HG03354 (cell line): ENCODE data around the gene IL12A.

Experiments
- ATAC-seq: cut with Tn5 transposase; IDR thresholded peaks from one replicate; pipeline ENCODE4 v1.9.1; 2021; ENCODE audit warnings: mild to moderate bottlenecking; ENCODE audit not compliant: unreplicated experiment, poor library complexity, severe bottlenecking

Gene IL12A

DNA sequence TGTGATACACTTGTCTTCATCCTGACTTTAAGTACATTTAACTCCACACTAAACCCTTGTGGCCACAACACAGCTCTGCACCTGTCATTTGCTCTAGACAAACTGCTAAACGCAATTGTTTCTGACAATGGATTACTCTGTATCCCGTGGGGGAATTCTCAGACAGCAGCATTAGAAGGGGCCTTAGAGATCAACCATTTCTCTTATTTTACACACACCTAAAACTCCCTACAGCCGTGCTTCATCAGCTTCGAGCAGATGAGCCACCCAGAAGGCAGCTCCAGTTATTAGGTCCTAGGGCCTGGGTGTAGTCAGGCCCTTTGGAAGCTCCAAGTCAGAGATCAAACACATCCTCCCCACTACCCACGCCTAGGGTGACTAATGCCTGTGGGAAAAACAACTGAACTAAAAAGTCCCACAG lies 1.3 kb upstream of the IL12A start:
- no peak for ATAC-seq

DNA sequence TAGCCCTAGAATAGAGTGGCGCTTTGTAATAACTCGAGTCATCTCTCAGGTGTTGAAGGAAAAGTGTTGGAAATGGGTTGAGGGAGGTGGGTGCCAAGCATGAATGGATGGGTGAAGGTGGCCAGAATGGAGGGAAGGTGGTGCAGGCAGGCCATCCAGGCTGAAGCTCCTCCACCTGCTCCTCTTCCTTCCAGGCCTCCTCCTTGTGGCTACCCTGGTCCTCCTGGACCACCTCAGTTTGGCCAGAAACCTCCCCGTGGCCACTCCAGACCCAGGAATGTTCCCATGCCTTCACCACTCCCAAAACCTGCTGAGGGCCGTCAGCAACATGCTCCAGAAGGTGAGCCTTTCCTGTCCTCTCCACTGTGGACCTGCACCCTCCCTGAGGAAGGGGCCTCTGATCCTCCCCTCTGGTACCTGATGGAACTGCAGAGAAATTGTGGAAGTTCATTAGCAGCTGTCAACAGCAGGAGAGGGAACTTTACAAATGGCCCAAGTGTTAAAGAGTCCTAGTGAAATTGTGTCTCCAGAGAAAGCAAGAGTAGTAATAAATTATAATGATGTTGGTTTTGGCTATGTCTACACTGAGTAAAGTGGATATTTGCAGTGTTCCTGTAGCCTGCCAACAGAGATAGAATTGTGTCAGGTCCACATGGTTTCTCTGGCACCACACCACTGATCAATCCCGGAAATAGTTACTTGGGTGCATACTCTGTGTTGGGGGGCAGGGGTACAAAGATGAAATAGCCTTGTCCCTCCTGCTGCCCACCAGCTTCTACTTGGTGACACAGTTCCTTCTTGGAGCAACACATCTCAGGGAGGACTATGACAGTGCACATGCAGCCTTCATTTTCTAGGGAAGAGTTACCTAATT lies 1.6 kb downstream of the IL12A start:
- no peak for ATAC-seq

DNA sequence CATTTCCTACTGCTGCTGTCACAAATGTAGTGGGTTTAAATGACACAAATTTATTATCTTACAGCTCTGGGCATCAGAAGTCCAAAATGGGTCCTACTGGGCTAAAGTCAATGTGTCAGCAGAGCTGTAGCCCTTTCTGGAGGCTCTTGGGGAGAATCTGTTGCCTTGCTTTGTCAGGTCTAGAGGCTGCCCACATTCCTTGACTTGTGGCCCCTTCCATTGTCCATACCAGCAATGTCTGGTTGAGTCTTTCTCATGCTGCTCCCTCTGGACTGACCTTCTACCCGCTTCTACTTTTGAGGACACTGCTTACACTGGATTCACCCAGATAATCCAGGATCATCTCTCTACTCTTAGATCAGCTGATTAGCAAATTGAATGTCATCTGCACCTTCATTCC lies 3.0 kb downstream of the IL12A start:
- ATAC-seq, result no peak

DNA sequence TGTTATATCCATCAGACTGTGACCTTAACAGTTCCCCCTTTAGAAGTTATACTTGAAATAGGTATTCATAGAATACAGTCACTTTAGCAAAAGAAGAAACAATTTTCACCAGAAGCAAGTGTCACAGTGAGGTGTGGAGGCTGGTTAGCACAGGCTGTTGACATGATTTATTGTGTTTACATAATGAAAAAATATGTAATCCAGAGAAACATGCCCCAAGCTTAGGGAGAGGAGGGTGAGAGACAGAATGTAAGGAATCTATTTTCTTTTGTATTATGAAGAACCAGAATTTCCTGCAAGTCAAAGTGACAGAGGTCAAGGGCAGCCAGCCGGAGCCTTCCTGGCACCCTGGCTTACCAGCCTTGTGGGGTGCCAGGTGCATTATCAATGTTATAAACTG lies 4.0 kb downstream of the IL12A start:
- no peak for ATAC-seq

DNA sequence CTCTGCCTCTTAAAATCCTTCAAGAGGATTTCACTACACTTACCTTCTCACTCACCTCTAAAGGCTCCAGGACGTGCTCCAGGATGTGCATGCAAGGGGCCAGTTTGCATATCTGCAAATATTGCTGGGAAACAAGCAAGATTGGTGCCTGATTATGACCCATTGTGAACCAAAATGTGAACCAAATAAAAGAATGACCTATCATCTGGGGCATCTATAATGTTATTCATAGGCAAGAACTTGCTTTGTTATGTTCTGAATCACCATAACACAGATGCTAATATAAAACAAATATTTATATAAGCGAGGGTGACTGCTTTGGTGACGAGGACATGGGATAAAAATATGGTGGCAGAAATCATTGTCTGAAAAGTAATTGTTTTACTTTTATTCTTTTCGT lies 5.5 kb downstream of the IL12A start:
- ATAC-seq, result no peak

DNA sequence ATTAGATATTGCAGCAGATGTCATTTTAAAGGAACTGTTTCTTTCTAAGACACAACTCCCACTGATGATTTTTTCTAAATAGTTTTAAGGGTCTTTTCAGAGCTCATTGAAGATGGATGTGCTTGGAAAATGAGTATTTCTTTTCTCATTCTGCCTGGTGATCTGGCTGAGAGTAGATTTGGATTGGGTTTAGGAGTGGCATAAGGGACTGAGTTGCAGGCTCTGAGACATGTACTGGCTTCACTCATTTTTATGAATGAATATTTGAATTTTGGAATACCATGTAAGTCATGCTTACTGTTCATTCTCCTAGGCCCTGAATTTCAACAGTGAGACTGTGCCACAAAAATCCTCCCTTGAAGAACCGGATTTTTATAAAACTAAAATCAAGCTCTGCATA lies 6.5 kb downstream of the IL12A start:
- ATAC-seq, result no peak

DNA sequence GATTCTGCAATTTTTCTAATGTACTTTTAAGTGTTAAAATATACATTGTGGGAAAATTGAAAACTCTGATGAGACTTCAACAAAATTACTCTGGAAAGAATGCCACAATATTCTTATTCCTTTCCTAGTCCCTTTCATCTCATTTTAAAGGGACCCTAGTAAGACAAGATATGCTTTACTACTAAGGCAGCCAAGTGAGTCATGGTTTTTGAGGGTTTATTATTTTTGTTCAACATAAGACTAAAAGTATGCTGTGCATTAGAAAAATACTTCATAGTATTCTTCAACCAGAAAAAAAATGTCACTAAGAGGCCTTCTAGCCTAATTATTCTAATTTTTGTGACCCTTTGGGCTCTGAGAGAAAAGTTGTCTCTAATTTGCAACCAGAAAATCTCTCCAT lies 7.4 kb downstream of the IL12A start:
- no peak for ATAC-seq

DNA sequence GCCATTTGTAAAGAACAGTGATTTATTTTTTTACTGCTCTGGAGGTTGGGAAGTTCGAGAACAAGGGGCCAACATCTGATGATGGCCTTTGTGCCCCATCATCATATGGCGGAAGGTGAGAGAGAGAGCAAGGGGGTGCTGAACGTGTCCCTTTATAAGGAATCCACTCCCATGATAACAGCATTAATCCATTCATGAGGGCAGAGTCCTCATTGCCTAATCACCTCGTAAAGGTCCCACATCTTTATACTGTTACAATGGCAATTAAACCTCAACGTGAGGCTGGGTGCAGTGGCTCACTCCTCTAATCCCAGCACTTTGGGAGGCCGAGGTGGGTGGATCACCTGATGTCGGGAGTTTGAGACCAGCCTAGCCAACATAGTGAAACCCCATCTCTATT lies 8.3 kb downstream of the IL12A start:
- ATAC-seq, result no peak

DNA sequence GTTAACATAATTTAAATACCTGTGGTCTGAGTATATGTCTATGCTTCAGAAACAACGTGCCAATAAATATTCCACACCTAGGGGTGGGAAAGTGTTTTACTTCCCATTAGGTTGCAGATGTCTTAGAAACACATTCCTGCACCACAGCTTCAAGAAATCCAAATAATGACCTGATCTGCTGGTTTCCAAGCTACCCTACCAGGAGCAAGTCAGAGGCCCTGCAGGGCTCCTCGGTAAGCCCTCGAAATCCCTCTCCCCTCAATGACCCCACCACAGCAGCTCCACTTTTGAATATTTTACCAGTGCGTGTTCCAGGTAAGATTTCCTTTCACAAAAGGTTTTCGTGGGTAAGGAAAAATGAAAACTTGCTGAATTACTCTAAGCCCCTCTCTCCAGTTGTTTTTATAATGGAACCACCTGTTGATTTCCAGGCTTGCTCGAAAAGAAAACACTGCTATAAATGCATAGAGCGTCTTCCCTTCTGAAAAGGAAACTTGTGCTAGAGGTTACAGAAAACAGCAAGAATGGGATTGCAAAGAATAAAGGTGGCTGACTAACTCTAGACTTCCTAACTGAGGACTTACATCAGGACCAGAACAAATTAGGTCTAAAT lies 12.6 kb downstream of the IL12A start:
- no peak for ATAC-seq

DNA sequence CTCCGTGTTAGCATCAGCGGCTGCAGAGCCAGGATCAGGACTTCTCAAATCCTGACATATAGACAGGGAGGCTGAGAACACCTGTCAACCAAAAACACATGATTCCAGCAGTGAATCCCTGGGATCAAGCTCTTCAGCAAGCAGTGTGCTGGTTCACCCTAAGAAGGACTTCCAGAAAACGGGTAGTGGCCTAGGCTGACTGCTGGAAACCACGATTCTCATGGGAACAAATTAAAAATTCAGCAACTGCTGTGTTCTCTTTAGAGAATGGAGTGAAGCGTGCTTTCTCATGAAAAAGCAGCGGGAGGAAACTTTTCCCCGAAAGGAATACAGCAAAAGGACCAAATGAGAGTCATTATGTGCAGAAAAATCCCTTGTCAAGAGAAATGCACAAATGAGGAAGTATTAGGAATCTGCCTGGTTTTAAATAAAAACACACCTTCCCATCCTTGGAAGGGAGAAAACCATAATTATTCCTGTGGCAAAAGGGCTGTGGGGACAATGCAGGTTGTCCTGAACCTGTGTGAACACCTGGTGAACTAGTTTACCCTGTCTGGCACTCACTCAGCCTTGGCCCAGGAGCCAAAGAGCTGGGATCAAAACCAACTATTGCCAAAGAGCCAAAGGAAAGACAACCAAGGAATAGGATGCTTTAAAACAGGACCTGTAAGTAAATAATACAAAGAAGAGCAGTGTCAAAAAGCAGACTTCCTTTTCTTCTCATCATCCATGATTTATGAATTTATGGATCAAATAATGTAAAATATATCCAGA lies 13.4 kb downstream of the IL12A start:
- ATAC-seq, result no peak

DNA sequence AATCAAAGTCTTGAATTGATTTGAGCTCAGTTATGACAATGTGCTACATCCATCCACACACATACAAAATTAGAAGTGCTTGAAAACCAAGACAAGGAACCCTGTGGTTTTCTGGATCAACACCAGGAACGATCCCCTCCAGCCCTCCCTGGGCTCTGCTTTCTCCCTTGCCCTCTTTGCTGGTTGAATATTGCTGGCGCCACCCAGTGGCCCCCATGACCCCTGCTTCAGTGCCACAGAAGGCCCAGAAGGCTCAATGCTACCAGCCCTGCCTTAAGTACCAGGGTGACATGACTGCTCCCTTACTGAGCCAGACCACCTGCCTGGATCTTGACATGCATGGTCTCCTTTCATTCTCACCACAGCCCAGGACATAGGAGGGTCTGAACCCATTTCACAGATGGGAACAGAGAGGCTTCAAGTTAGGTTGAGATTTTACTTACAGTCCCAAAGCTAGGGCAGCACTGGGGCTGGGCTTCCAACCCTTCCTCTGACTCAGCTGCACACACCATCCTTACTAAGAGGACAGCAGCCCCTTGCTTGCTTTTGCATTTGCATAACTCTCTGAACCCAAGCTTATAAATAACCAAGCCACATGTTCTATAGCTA lies 15.0 kb downstream of the IL12A start:
- peak; percentile 87 for ATAC-seq

DNA sequence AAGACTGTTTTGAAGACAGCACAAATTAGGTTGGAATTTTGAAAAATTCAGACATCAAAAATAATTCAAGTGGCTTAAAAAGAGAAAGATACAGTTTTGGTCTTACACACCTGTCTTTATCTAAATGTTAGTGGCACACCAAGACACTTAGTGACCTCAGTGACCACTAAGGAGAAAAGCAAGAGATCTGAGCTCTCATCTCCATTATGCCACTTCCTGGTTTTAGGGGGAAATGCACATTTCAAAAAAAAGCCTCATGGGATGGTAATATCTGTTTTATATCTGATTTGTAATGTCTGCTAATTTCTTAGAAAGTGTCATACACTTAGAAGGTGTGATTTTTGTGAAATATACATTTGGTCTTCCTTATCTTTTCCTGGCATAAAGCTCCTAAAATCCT lies 16.4 kb downstream of the IL12A start:
- no peak for ATAC-seq

DNA sequence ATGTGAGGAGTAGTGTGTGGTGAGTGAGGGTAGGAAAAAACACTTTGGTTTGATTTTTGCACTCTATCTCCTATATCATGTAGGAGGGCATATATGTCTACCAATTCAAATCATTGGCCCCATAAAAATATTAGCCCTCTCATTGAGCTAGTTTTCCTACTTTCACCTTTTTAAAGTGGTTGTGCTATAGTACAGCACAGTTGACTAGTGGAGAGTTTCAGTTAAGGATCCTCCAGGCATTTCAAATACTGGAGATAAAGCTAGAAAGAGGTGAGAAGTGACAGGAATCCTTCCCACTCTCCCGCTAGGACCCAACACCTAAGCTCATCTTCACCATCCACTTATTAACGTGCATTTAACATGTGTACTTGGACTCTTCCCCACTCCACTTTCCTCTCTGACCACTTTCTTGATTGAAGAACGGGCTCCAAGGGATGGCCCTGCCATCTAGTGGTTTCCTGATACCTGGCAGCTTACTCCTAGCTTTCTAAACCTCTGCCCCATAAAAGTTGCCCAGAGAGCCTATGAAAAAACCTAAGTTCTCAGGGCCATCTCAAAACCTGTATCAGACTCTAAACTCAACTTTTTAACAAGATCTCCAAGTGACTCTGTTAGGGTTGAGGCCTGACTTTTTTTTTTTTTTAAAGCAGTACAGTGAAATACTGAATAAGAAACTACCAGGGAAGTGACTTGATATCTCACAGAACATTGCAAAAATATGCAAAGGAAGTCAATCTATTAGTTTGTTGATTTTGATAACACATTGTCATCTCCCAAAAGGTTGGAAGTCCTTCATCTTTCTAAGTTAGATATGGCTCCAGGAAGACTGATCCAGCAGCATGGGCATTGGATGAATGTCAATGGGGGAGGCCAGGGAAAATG lies 17.9 kb downstream of the IL12A start:
- peak; percentile 48 for ATAC-seq

DNA sequence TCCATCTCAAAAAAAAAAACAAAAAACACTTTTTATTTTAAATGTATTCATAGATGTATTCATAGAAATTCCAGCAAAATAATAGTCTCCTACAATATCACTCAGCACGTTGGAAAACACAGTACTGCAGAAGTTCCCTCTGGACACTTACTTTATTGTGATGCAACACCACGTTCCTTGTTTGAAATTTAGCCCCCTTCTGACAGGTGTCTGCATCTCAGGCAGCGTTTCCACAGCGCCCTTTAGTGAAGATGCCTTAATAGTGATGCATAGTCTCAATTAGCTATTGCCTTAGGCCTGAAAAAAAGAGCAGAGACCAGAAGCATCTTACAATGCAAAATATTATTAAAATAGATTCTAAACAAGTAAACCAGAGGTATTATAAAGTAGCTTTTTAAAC lies 20.3 kb downstream of the IL12A start:
- ATAC-seq, result no peak

DNA sequence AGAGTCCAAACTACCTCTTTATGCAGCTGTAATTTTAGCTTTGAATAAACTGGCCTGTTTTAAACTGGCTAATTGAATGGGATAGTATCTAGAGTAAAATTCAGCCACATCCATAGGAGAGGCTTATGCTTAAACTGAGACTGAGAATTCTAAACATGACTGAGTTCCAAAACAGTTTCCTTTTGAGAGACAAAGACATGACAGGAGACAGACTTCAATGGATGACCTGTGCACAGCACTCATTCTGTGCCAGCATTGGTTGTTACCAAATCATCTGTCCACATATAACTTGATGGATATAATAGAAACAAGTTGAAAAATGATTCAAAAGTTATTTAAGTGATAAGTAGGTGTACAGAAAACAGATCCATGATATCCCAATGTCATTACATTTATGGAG lies 20.9 kb downstream of the IL12A start:
- ATAC-seq, result no peak

DNA sequence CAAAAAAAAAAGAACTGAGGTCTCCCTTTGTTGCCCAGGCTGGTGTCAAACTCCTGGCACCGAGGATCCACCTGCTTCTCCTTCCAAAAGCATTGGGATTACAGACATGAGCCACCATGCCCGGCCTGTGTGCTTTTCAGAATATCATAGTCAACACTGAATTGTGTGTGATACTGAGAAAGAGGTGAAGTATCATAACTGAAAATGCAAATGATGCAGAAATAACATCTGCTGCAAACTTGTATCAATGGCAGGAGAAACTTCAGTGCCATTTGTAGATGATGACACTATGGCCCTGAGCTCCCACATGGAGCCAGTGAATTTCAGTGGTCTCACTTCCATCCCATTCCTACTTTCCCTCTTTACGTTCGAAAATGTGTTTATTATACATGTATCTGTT lies 21.9 kb downstream of the IL12A start:
- peak; percentile 74 for ATAC-seq

DNA sequence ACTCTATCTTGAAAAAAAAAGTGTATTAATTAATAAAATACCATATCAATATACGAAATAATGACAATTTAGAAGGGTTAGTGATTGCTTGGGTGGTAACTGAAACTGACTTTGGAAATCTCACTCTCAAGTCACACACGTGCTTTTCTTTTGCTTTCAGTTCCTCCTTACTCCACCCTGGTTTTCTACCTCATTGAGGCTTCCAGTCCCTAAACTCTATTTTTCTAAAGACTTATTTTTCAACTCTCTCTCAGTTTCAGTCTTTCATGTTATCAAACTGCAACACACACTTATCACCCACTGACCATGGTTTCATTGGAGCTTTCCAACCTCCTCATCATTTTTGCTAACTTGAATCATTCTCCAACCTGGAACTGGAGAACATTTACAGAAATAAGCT lies 23.5 kb downstream of the IL12A start:
- ATAC-seq, result peak; percentile 86

DNA sequence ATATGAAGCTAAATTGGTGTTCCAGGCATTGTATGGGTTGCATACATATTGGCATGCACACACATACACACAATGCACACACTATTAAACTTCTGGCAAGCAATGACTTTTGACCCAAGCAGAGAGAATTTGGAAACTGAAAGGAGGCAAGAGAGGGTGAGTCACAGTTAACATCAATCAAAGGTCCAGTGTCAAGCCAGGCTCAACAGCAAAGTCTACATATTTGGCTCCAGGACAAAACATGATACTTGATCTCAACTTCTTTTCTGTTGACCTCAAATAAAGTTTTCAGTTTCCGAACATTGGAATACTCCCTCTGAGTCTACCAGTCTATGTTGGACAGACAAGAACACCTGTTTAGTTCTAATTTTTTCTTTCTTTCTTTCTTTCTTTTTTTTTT lies 28.3 kb downstream of the IL12A start:
- ATAC-seq, result no peak

DNA sequence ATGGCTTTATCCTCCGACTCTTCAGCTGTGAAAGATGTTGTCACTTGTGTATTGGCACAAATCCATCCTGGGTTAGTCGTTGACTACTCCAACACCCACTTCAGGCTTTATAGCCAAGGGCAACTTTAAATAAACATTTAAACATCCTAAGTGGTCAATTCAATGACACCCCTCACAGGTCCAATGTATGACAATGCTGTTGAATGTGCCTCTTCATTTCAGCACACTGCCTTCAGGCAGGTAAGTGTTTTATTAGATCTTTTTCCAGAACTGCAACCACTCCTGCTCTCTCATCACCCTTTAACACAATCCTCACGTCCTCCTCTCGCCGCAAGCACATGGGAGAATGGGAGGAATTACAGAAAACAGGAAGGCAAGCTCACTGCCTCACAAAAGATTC lies 30.3 kb downstream of the IL12A start:
- ATAC-seq, result no peak
